HCT116 (cell line): ENCODE measurements around the gene HEXB. TPM values are rescaled to one million over a fixed set of nuclear protein-coding genes. Genes with fewer than 3 reads are reported as not detected.

Source experiments
- ATAC-seq: fragments of 200-7000 bp; cut with Tn5 transposase; 2 replicates; pipeline ENCODE4 v1.9.1; 2020; ENCODE audit warnings: mild to moderate bottlenecking, moderate library complexity
- BruUV-seq: library from RNA; stranded (reverse); fragments of 400-500 nt; replicated peaks from 2 replicates; lab custom pipeline; 2021; lab: Mats Ljungman, UMichigan
- CTCF ChIA-PET: fragments of 300-600 bp; sonication (Branson Sonifier 250); formaldehyde crosslinking; loops from one replicate; lab custom pipeline; 2021; ENCODE audit warnings: antibody characterized with exemption; lab: Charles Lee
- POLR2A ChIA-PET: fragments of 300-600, 350-600 bp; sonication (Branson Sonifier 250); formaldehyde crosslinking; loops from one replicate; lab custom pipeline; 2021; ENCODE audit warnings: antibody characterized with exemption; lab: Charles Lee
- RAD21 ChIA-PET, 2 experiments: fragments of 300-600 bp; sonication (Branson Sonifier 250); formaldehyde crosslinking; loops; one replicate each; lab custom pipeline; 2023; ENCODE audit warnings: low total read pairs in 2 of 2; ENCODE audit not compliant: uncharacterized antibody in 2 of 2, unreplicated experiment in 2 of 2, low non-redundant PET in 1 of 2; lab: Charles Lee
- DNase-seq: peaks from one replicate; pipeline ENCODE4 v3.0.0-alpha.2; 2010; ENCODE audit warnings: low read depth, low spot score
- H2AFZ ChIP-seq: fragments of 200-600 bp; shearing (Covaris generic), sonication (generic); 2 replicates; pipeline ENCODE4 v1.6.1; 2017; ENCODE audit warnings: low read depth, mixed run types, mixed read lengths, antibody characterized with exemption, low read length; ENCODE audit not compliant: poor library complexity, severe bottlenecking
- H3K27ac ChIP-seq: 2 replicates; pipeline ENCODE4 v1.5.1; 2012; ENCODE audit warnings: low read depth, low read length
- H3K27me3 ChIP-seq: fragments of 200-600 bp; sonication (generic); 2 replicates; pipeline ENCODE4 v1.6.1; 2016; ENCODE audit warnings: mixed run types, low read length, mixed read lengths; ENCODE audit not compliant: insufficient read depth
- H3K36me3 ChIP-seq, 2 experiments: fragments of 200-500 bp in 1 of 2; fragments of 200-600 bp in 1 of 2; sonication (Bioruptor generic) in 1 of 2; sonication (generic) in 1 of 2; 2 replicates each; pipeline versions ENCODE4 v1.5.1 to v1.6.1; 2014 to 2016; ENCODE audit warnings: low read length in 2 of 2, inconsistent platforms in 1 of 2, mixed read lengths in 1 of 2, mixed run types in 1 of 2; ENCODE audit not compliant: insufficient read depth in 2 of 2, control insufficient read depth in 1 of 2
- H3K4me1 ChIP-seq, 2 experiments: fragments of 200-600 bp in 1 of 2; sonication (generic) in 1 of 2; 2 replicates each; pipeline versions ENCODE4 v1.5.1 to v1.6.1; 2012 to 2017; ENCODE audit warnings: low read length in 2 of 2, inconsistent platforms in 1 of 2, mild to moderate bottlenecking in 1 of 2, mixed read lengths in 1 of 2, mixed run types in 1 of 2, moderate library complexity in 1 of 2; ENCODE audit not compliant: insufficient read depth in 2 of 2, control insufficient read depth in 1 of 2
- H3K4me2 ChIP-seq: fragments of 200-600 bp; sonication (generic); 2 replicates; pipeline ENCODE4 v1.6.1; 2017; ENCODE audit warnings: mixed run types, low read length, mixed read lengths
- H3K4me3 ChIP-seq, 2 experiments: fragments of 200-600 bp in 1 of 2; sonication (generic) in 1 of 2; replicated peaks in 1 of 2; 2 replicates each; pipeline ENCODE4 v1.5.1; 2011 to 2016; ENCODE audit warnings: low read length in 2 of 2, control low read depth in 1 of 2, low read depth in 1 of 2, mild to moderate bottlenecking in 1 of 2, mixed read lengths in 1 of 2, mixed run types in 1 of 2
- H3K79me2 ChIP-seq: fragments of 200-600 bp; sonication (generic); 2 replicates; pipeline ENCODE4 v1.6.1; 2017; ENCODE audit warnings: mild to moderate bottlenecking, mixed run types, low read length, moderate library complexity, mixed read lengths; ENCODE audit not compliant: insufficient read depth
- H3K9ac ChIP-seq: fragments of 200-600 bp; sonication (generic); 2 replicates; pipeline ENCODE4 v1.6.1; 2016; ENCODE audit warnings: low read length, mixed read lengths
- H3K9me2 ChIP-seq: fragments of 200-600 bp; sonication (generic), shearing (Covaris generic); 2 replicates; pipeline ENCODE4 v1.6.1; 2017; ENCODE audit warnings: mixed run types, mild to moderate bottlenecking, moderate library complexity; ENCODE audit not compliant: insufficient read depth
- H3K9me3 ChIP-seq, 2 experiments: fragments of 200-500 bp in 1 of 2; fragments of 200-600 bp in 1 of 2; sonication (Bioruptor generic) in 1 of 2; sonication (generic) in 1 of 2; 2 replicates each; pipeline ENCODE4 v1.6.1; 2014 to 2017; ENCODE audit warnings: low read length in 2 of 2, mixed read lengths in 2 of 2, inconsistent platforms in 1 of 2, low read depth in 1 of 2, mild to moderate bottlenecking in 1 of 2, mixed run types in 1 of 2, moderate library complexity in 1 of 2; ENCODE audit not compliant: control insufficient read depth in 1 of 2, insufficient read depth in 1 of 2
- H4K20me1 ChIP-seq: fragments of 200-600 bp; sonication (generic), shearing (Covaris generic); 2 replicates; pipeline ENCODE4 v1.6.1; 2017; ENCODE audit warnings: mixed run types, mild to moderate bottlenecking, moderate library complexity; ENCODE audit not compliant: insufficient read depth
- CEBPB ChIP-seq: IDR thresholded peaks from 2 replicates; pipeline ENCODE4 v1.6.1; 2012; ENCODE audit warnings: low read depth
- CTCF ChIP-seq, 3 experiments: fragments of 200-600 bp in 1 of 3; sonication (generic) in 1 of 3; IDR thresholded peaks in 2 of 3; conservative IDR thresholded peaks in 1 of 3; 2 replicates each; pipeline ENCODE4 v1.5.1; 2012 to 2017; ENCODE audit warnings: low read depth in 2 of 3, low read length in 2 of 3, antibody characterized with exemption in 1 of 3, borderline replicate concordance in 1 of 3, control low read depth in 1 of 3, mild to moderate bottlenecking in 1 of 3, mixed read lengths in 1 of 3, mixed run types in 1 of 3, moderate library complexity in 1 of 3; ENCODE audit not compliant: insufficient read depth in 1 of 3
- ELF1 ChIP-seq: IDR thresholded peaks from 2 replicates; pipeline ENCODE4 v1.6.1; 2012; ENCODE audit warnings: low read depth, borderline replicate concordance
- EZH2 ChIP-seq: fragments of 200-600 bp; sonication (generic); IDR thresholded peaks from 2 replicates; pipeline ENCODE4 v1.6.1; 2017; ENCODE audit warnings: antibody characterized with exemption, mixed run types
- EZH2phosphoT487 ChIP-seq: fragments of 200-600 bp; IDR thresholded peaks from 2 replicates; pipeline ENCODE4 v1.6.1; 2018; ENCODE audit warnings: antibody characterized with exemption, borderline replicate concordance
- FOSL1 ChIP-seq: IDR thresholded peaks from 2 replicates; pipeline ENCODE4 v1.6.1; 2012; ENCODE audit warnings: low read depth
- POLR2A ChIP-seq: IDR thresholded peaks from 2 replicates; pipeline ENCODE4 v1.7.0; 2011; ENCODE audit warnings: borderline replicate concordance; ENCODE audit not compliant: insufficient read depth, insufficient read length; ENCODE audit errors: extremely low read depth
- POLR2AphosphoS5 ChIP-seq: IDR thresholded peaks from 2 replicates; pipeline ENCODE4 v1.6.1; 2011; ENCODE audit warnings: mild to moderate bottlenecking, low read depth, low read length, moderate library complexity
- RAD21 ChIP-seq: IDR thresholded peaks from 2 replicates; pipeline ENCODE4 v1.6.1; 2012; ENCODE audit warnings: low read depth, mild to moderate bottlenecking
- SIN3A ChIP-seq: IDR thresholded peaks from 2 replicates; pipeline ENCODE4 v1.6.1; 2012; ENCODE audit warnings: low read depth
- SRF ChIP-seq: IDR thresholded peaks from 2 replicates; pipeline ENCODE4 v1.6.1; 2012; ENCODE audit warnings: low read depth
- TCF7L2 ChIP-seq: IDR thresholded peaks from 2 replicates; pipeline ENCODE4 v1.7.0; 2011; ENCODE audit warnings: borderline replicate concordance, inconsistent platforms; ENCODE audit not compliant: insufficient read depth, insufficient read length; ENCODE audit errors: extremely low read depth
- YY1 ChIP-seq: IDR thresholded peaks from 2 replicates; pipeline ENCODE4 v1.6.1; 2011; ENCODE audit warnings: low read length, low read depth, moderate library complexity, mild to moderate bottlenecking; ENCODE audit not compliant: insufficient replicate concordance; ENCODE audit errors: extremely low read depth
- ZBTB33 ChIP-seq: IDR thresholded peaks from 2 replicates; pipeline ENCODE4 v1.6.1; 2011; ENCODE audit warnings: mild to moderate bottlenecking, low read length, moderate library complexity; ENCODE audit not compliant: insufficient replicate concordance; ENCODE audit errors: extremely low read depth
- ZNF274 ChIP-seq: fragments of 200-500 bp; sonication (Bioruptor generic); IDR thresholded peaks from 2 replicates; pipeline ENCODE4 v1.6.1; 2014; ENCODE audit warnings: mild to moderate bottlenecking, low read depth, low read length, inconsistent platforms
- intact Hi-C: fragments of 100-400 bp; cut with micrococcal nuclease; formaldehyde crosslinking; loops from 2 replicates; pipeline ENCODE4 v1.10.0; 2022
- total RNA-seq: library from RNA; stranded (reverse); gene quantifications from one replicate; pipeline ENCODE4 v1.2.1, GENCODE V29; 2021; ENCODE audit not compliant: unreplicated experiment
- TF ChIP-seq, protein P1 (sequence below): IDR thresholded peaks from 2 replicates; pipeline ENCODE4 v1.6.1; 2012; ENCODE audit warnings: low read depth

Gene HEXB
- total RNA-seq, 1 experiment from 2014 or later, result 123 TPM

GRCh38 chr5:74736759-74737158 is 51.7 kb downstream of the HEXB start:
- H4K20me1 ChIP-seq, result no peaks in the 10 kb centered on the region
- H3K79me2 ChIP-seq, result no peaks in the 10 kb centered on the region
- H3K4me2 ChIP-seq, result no peak overlapping the region
- RAD21 ChIA-PET, result no interaction called here
- POLR2A ChIA-PET, result no interaction called here
- TF ChIP-seq CEBPB (no peak), ELF1 (no peak), EZH2 (no peak), ZBTB33 (no peak), ZNF274 (no peak), POLR2AphosphoS5 (no peak), POLR2A (no peak), FOSL1 (no peak), EZH2phosphoT487 (no peak), SRF (no peak), SIN3A (no peak), YY1 (no peak), CTCF (IDR thresholded peaks at IDR 0.05 in 2 of 3, conservative IDR thresholded peaks at IDR 0.05 in 1 of 3; ENCODE audit: borderline replicate concordance in 1 of 3, insufficient read depth in 1 of 3, low read depth in 2 of 3, low read length in 2 of 3) (no peak), TCF7L2 (no peak), RAD21 (no peak)
- TF ChIP-seq, protein P1, sequence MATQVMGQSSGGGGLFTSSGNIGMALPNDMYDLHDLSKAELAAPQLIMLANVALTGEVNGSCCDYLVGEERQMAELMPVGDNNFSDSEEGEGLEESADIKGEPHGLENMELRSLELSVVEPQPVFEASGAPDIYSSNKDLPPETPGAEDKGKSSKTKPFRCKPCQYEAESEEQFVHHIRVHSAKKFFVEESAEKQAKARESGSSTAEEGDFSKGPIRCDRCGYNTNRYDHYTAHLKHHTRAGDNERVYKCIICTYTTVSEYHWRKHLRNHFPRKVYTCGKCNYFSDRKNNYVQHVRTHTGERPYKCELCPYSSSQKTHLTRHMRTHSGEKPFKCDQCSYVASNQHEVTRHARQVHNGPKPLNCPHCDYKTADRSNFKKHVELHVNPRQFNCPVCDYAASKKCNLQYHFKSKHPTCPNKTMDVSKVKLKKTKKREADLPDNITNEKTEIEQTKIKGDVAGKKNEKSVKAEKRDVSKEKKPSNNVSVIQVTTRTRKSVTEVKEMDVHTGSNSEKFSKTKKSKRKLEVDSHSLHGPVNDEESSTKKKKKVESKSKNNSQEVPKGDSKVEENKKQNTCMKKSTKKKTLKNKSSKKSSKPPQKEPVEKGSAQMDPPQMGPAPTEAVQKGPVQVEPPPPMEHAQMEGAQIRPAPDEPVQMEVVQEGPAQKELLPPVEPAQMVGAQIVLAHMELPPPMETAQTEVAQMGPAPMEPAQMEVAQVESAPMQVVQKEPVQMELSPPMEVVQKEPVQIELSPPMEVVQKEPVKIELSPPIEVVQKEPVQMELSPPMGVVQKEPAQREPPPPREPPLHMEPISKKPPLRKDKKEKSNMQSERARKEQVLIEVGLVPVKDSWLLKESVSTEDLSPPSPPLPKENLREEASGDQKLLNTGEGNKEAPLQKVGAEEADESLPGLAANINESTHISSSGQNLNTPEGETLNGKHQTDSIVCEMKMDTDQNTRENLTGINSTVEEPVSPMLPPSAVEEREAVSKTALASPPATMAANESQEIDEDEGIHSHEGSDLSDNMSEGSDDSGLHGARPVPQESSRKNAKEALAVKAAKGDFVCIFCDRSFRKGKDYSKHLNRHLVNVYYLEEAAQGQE, result no peak
- BruUV-seq, result no TSS peak
- H3K9me2 ChIP-seq, result no peaks in the 10 kb centered on the region
- H2AFZ ChIP-seq, result no peak overlapping the region
- no peak overlapping the region for H3K27ac ChIP-seq
- intact Hi-C loops, result no loop called here
- H3K36me3 ChIP-seq, result peaks cover 15 to 28% of the 10 kb centered on the region in 2 experiments
- H3K9me3 ChIP-seq, result no peaks in the 10 kb centered on the region
- H3K27me3 ChIP-seq, result no peaks in the 10 kb centered on the region
- CTCF ChIA-PET, result no interaction called here
- no peak overlapping the region for H3K4me3 ChIP-seq
- no peaks in the 10 kb centered on the region for H3K4me1 ChIP-seq
- ATAC-seq, result no peak
- DNase-seq, result no peak
- H3K9ac ChIP-seq, result no peak overlapping the region
